HepG2 (cell line): ENCODE measurements around the gene TPD52L2. TPM values are rescaled to one million over a fixed set of nuclear protein-coding genes. Genes with fewer than 3 reads are reported as not detected.

Experiments used
- BRCA1 ChIP-seq: sonication (generic); formaldehyde crosslinking; IDR thresholded peaks from 2 replicates; pipeline ENCODE4 v1.4.0; 2020; ENCODE audit warnings: missing genetic modification reagents
- HNF4G ChIP-seq, 2 experiments: sonication (generic) in 1 of 2; formaldehyde crosslinking in 1 of 2; IDR thresholded peaks; 2 replicates each; pipeline versions ENCODE4 v1.4.0 to v1.6.1; 2011 to 2020; ENCODE audit warnings: borderline replicate concordance in 2 of 2, low read depth in 2 of 2, mild to moderate bottlenecking in 2 of 2, low read length in 1 of 2, missing genetic modification reagents in 1 of 2, moderate library complexity in 1 of 2
- HNRNPL ChIP-seq: fragments of 200-400 bp; formaldehyde crosslinking; IDR thresholded peaks from 2 replicates; pipeline ENCODE4 v1.6.1; 2017; ENCODE audit warnings: mild to moderate bottlenecking, low read depth, low read length
- NCOA2 ChIP-seq: sonication (generic); formaldehyde crosslinking; IDR thresholded peaks from 2 replicates; pipeline ENCODE4 v1.8.0; 2022; ENCODE audit warnings: inconsistent platforms
- SP140L ChIP-seq: sonication (generic); formaldehyde crosslinking; IDR thresholded peaks from 2 replicates; pipeline ENCODE4 v1.4.0; 2020; ENCODE audit warnings: missing genetic modification reagents, borderline replicate concordance
- ZBTB7B ChIP-seq: sonication (generic); formaldehyde crosslinking; IDR thresholded peaks from 2 replicates; pipeline ENCODE4 v1.4.0; 2020; ENCODE audit warnings: missing genetic modification reagents
- ZNF260 ChIP-seq: sonication (generic); formaldehyde crosslinking; IDR thresholded peaks from 2 replicates; pipeline ENCODE4 v1.4.0; 2020; ENCODE audit warnings: missing genetic modification reagents, low read depth, mild to moderate bottlenecking, borderline replicate concordance
- ZNF296 ChIP-seq: sonication (generic); formaldehyde crosslinking; conservative IDR thresholded peaks from 2 replicates; pipeline ENCODE4 v1.5.0; 2020; ENCODE audit warnings: mild to moderate bottlenecking, missing genetic modification reagents
- ZNF367 ChIP-seq: sonication (generic); formaldehyde crosslinking; IDR thresholded peaks from 2 replicates; pipeline ENCODE4 v1.4.0; 2020; ENCODE audit warnings: missing genetic modification reagents, borderline replicate concordance
- ZNF547 ChIP-seq: sonication (generic); formaldehyde crosslinking; IDR thresholded peaks from 2 replicates; pipeline ENCODE4 v1.5.1; 2020; ENCODE audit warnings: mild to moderate bottlenecking, missing genetic modification reagents
- polyA plus RNA-seq, 8 experiments: library from polyadenylated mRNA; depleted of rRNA in 3 of 8; stranded (reverse) in 7 of 8; unstranded in 1 of 8; fragments of >200 nt; fragmentation: Illumina TruSeq in 4 of 8; extraction: Trizol in 4 of 8; gene quantifications; 2 replicates each; pipeline versions ENCODE4 v1.2.1 to v1.2.3, GENCODE V29; 2011 to 2016; ENCODE audit warnings: low read depth in 4 of 8, missing spikeins in 1 of 8, mixed read lengths in 1 of 8; ENCODE audit not compliant: insufficient read depth in 1 of 8
- total RNA-seq, 5 experiments: library from RNA; depleted of rRNA; stranded (reverse); fragments of >200 nt; fragmentation: Illumina TruSeq; extraction: Trizol; gene quantifications; 2 replicates each; pipeline ENCODE4 v1.2.3, GENCODE V29; 2016; ENCODE audit warnings: low read depth in 1 of 5
- TF ChIP-seq, protein P1 (sequence below): sonication (generic); formaldehyde crosslinking; IDR thresholded peaks from 2 replicates; pipeline ENCODE4 v1.4.0; 2020; ENCODE audit warnings: missing genetic modification reagents, mild to moderate bottlenecking, borderline replicate concordance
- TF ChIP-seq, protein P2 (sequence below): sonication (generic); formaldehyde crosslinking; conservative IDR thresholded peaks from 2 replicates; pipeline ENCODE4 v1.8.1; 2023; ENCODE audit warnings: missing genetic modification reagents
- TF ChIP-seq, protein P3 (sequence below): sonication (generic); formaldehyde crosslinking; IDR thresholded peaks from 2 replicates; pipeline ENCODE4 v1.9.0; 2021; ENCODE audit warnings: mild to moderate bottlenecking, missing genetic modification reagents
- TF ChIP-seq, protein P4 (sequence below): sonication (generic); formaldehyde crosslinking; IDR thresholded peaks from 2 replicates; pipeline ENCODE4 v1.5.1; 2020; ENCODE audit warnings: missing genetic modification reagents, mild to moderate bottlenecking, borderline replicate concordance
- TF ChIP-seq, protein P5 (sequence below): sonication (generic); formaldehyde crosslinking; IDR thresholded peaks from 2 replicates; pipeline ENCODE4 v1.5.0; 2020; ENCODE audit warnings: mild to moderate bottlenecking, missing genetic modification reagents

The TPD52L2 gene
- total and polyA plus RNA-seq, 2 of the 13 experiments (the other 11 are each of a cell fraction or from before 2014, with no cell fraction given): 156 to 184 TPM

DNA sequence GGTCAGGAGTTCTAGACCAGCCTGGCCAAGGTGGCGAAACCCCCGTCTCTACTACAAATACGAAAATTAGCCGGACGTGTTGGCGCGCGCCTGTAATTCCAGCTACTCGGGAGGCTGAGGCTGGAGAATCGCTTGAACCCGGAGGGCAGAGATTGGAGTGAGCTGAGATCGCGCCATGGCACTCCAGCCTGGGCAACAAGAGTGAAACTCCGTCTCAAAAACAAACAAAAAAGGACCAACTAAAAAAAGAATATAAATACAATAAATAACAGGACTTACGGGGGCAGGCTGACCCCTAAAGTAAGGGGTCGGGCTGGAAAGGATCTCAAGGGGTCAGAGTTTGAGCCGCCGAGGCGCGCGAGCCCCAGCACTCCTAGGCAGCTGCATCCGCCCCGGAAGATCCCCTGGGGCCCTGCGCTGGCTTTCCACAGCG, 509 bp upstream of the TPD52L2 start (continued):
- peak; percentile 92; the same call in 1 of the 2 replicates for TF ChIP-seq BRCA1 (CRISPR knock-in tag)
- TF ChIP-seq, protein P1, sequence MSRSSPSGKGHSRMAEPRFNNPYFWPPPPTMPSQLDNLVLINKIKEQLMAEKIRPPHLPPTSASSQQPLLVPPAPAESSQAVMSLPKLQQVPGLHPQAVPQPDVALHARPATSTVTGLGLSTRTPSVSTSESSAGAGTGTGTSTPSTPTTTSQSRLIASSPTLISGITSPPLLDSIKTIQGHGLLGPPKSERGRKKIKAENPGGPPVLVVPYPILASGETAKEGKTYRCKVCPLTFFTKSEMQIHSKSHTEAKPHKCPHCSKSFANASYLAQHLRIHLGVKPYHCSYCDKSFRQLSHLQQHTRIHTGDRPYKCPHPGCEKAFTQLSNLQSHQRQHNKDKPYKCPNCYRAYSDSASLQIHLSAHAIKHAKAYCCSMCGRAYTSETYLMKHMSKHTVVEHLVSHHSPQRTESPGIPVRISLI (CRISPR knock-in tag): no peak
- TF ChIP-seq ZNF296 (CRISPR knock-in tag): peak; percentile 32; the same call in 1 of the 2 replicates
- no peak for TF ChIP-seq ZNF260 (CRISPR knock-in tag)
- TF ChIP-seq, protein P2, sequence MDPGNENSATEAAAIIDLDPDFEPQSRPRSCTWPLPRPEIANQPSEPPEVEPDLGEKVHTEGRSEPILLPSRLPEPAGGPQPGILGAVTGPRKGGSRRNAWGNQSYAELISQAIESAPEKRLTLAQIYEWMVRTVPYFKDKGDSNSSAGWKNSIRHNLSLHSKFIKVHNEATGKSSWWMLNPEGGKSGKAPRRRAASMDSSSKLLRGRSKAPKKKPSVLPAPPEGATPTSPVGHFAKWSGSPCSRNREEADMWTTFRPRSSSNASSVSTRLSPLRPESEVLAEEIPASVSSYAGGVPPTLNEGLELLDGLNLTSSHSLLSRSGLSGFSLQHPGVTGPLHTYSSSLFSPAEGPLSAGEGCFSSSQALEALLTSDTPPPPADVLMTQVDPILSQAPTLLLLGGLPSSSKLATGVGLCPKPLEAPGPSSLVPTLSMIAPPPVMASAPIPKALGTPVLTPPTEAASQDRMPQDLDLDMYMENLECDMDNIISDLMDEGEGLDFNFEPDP (CRISPR knock-in tag): 0 out of 2 replicates have a peak, but pooled peaks have one; percentile 89
- TF ChIP-seq ZNF547 (CRISPR knock-in tag): peak; percentile 1; the same call in 1 of the 2 replicates
- peak; percentile 14 for TF ChIP-seq HNRNPL
- TF ChIP-seq, protein P3, sequence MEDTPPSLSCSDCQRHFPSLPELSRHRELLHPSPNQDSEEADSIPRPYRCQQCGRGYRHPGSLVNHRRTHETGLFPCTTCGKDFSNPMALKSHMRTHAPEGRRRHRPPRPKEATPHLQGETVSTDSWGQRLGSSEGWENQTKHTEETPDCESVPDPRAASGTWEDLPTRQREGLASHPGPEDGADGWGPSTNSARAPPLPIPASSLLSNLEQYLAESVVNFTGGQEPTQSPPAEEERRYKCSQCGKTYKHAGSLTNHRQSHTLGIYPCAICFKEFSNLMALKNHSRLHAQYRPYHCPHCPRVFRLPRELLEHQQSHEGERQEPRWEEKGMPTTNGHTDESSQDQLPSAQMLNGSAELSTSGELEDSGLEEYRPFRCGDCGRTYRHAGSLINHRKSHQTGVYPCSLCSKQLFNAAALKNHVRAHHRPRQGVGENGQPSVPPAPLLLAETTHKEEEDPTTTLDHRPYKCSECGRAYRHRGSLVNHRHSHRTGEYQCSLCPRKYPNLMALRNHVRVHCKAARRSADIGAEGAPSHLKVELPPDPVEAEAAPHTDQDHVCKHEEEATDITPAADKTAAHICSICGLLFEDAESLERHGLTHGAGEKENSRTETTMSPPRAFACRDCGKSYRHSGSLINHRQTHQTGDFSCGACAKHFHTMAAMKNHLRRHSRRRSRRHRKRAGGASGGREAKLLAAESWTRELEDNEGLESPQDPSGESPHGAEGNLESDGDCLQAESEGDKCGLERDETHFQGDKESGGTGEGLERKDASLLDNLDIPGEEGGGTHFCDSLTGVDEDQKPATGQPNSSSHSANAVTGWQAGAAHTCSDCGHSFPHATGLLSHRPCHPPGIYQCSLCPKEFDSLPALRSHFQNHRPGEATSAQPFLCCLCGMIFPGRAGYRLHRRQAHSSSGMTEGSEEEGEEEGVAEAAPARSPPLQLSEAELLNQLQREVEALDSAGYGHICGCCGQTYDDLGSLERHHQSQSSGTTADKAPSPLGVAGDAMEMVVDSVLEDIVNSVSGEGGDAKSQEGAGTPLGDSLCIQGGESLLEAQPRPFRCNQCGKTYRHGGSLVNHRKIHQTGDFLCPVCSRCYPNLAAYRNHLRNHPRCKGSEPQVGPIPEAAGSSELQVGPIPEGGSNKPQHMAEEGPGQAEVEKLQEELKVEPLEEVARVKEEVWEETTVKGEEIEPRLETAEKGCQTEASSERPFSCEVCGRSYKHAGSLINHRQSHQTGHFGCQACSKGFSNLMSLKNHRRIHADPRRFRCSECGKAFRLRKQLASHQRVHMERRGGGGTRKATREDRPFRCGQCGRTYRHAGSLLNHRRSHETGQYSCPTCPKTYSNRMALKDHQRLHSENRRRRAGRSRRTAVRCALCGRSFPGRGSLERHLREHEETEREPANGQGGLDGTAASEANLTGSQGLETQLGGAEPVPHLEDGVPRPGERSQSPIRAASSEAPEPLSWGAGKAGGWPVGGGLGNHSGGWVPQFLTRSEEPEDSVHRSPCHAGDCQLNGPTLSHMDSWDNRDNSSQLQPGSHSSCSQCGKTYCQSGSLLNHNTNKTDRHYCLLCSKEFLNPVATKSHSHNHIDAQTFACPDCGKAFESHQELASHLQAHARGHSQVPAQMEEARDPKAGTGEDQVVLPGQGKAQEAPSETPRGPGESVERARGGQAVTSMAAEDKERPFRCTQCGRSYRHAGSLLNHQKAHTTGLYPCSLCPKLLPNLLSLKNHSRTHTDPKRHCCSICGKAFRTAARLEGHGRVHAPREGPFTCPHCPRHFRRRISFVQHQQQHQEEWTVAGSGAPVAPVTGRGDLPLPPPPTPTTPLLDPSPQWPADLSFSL (CRISPR knock-in tag): peak; percentile 34; the same call in 1 of the 2 replicates
- 0 out of 2 replicates have a peak, but pooled peaks have one; percentile 32 for TF ChIP-seq ZNF367 (CRISPR knock-in tag)
- no peak for TF ChIP-seq HNF4G (IDR thresholded peaks at IDR 0.05; ENCODE audit: borderline replicate concordance, low read depth, low read length)
- no peak for TF ChIP-seq HNF4G (CRISPR knock-in tag; IDR thresholded peaks at IDR 0.05; ENCODE audit: borderline replicate concordance, low read depth)
- no peak for TF ChIP-seq SP140L
- no peak for TF ChIP-seq NCOA2
- TF ChIP-seq, protein P4, sequence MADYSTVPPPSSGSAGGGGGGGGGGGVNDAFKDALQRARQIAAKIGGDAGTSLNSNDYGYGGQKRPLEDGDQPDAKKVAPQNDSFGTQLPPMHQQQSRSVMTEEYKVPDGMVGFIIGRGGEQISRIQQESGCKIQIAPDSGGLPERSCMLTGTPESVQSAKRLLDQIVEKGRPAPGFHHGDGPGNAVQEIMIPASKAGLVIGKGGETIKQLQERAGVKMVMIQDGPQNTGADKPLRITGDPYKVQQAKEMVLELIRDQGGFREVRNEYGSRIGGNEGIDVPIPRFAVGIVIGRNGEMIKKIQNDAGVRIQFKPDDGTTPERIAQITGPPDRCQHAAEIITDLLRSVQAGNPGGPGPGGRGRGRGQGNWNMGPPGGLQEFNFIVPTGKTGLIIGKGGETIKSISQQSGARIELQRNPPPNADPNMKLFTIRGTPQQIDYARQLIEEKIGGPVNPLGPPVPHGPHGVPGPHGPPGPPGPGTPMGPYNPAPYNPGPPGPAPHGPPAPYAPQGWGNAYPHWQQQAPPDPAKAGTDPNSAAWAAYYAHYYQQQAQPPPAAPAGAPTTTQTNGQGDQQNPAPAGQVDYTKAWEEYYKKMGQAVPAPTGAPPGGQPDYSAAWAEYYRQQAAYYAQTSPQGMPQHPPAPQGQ (CRISPR knock-in tag): peak; percentile 90; the same call in 1 of the 2 replicates
- TF ChIP-seq, protein P5, sequence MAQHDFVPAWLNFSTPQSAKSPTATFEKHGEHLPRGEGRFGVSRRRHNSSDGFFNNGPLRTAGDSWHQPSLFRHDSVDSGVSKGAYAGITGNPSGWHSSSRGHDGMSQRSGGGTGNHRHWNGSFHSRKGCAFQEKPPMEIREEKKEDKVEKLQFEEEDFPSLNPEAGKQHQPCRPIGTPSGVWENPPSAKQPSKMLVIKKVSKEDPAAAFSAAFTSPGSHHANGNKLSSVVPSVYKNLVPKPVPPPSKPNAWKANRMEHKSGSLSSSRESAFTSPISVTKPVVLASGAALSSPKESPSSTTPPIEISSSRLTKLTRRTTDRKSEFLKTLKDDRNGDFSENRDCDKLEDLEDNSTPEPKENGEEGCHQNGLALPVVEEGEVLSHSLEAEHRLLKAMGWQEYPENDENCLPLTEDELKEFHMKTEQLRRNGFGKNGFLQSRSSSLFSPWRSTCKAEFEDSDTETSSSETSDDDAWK: no peak
- TF ChIP-seq ZBTB7B (CRISPR knock-in tag): 0 out of 2 replicates have a peak, but pooled peaks have one; percentile 5
